Renal cortex interstitium (tissue), 11 donors: ENCODE results near the gene FES. TPM values are rescaled to one million over a fixed set of nuclear protein-coding genes. Genes with fewer than 3 reads are reported as not detected.
"Not testable (repeated sequence)": the region's sequence is repeated elsewhere in the genome, so short reads cannot be mapped to it uniquely, and the experiment has no call there.

ENCODE experiments used
- DNase-seq, 11 donors: peaks; one replicate each; pipeline ENCODE4 v3.0.0-alpha.2; 2013; ENCODE audit warnings: low read depth in 9 of 11, low spot score in 4 of 11; ENCODE audit errors: extremely low read depth in 1 of 11
- polyA plus RNA-seq, 3 donors: library from polyadenylated mRNA; unstranded; fragments of 120-200 nt; gene quantifications; one replicate each; pipeline ENCODE4 v1.2.1, GENCODE V29; 2013; ENCODE audit not compliant: insufficient read length in 3 of 3

The FES gene
- polyA plus RNA-seq, 3 donors = 11.3 to 20.4 (median 18.9) TPM

GRCh38 chr15:90902840-90903732, 18.8 kb downstream of the FES start, which contains the start of gene MAN2A2:
TSS of gene MAN2A2 (plus strand) at chr15:90903302. CDS start at chr15:90904208, 906 bp downstream.
- peak in 1 of 11 donors; percentile 42 for DNase-seq

- no peak for DNase-seq
These were observed 19.6 kb downstream of the FES start for GRCh38 chr15:90903733-90904536.

- no peak for DNase-seq
These were observed 20.4 kb downstream of the FES start for GRCh38 chr15:90904746-90905145.

- DNase-seq = no peak
These were observed 21.2 kb downstream of the FES start for GRCh38 chr15:90905306-90906180.

- no peak for DNase-seq
These were observed 22.0 kb downstream of the FES start for GRCh38 chr15:90906181-90906849.

- no peak for DNase-seq
These were observed 22.9 kb downstream of the FES start for GRCh38 chr15:90907051-90907660.

GRCh38 chr15:90907838-90908507, 23.7 kb downstream of the FES start:
- no peak for DNase-seq

GRCh38 chr15:90909449-90909848, 25.1 kb downstream of the FES start:
- not testable (repeated sequence) for DNase-seq

- no peak for DNase-seq
These were observed 25.7 kb downstream of the FES start for GRCh38 chr15:90909976-90910375.

- no peak for DNase-seq
These were observed 26.4 kb downstream of the FES start for GRCh38 chr15:90910441-90911301.

- DNase-seq = no peak
These were observed 27.0 kb downstream of the FES start for GRCh38 chr15:90911302-90911623.

- DNase-seq = no peak
These were observed 27.8 kb downstream of the FES start for GRCh38 chr15:90911906-90912769.

- DNase-seq = no peak
These were observed 28.4 kb downstream of the FES start for GRCh38 chr15:90912770-90913075.

GRCh38 chr15:90913398-90913944, 29.2 kb downstream of the FES start:
- no peak for DNase-seq

GRCh38 chr15:90914305-90915080, 30.2 kb downstream of the FES start:
- DNase-seq = no peak
